GM19043 (cell line): Measurements from ENCODE around the gene RNF41.
A peak's percentile ranks its signal among the peaks of the same experiment; 100 is the strongest.

Experiments used
- ATAC-seq: cut with Tn5 transposase; IDR thresholded peaks from one replicate; pipeline ENCODE4 v1.9.1; 2021; ENCODE audit warnings: low read depth; ENCODE audit not compliant: unreplicated experiment

Gene RNF41

GRCh38 chr12:56244494-56244893 is 22.8 kb upstream of the RNF41 start:
- ATAC-seq = no peak

GRCh38 chr12:56243731-56244181 is 22.0 kb upstream of the RNF41 start:
- ATAC-seq = no peak

DNA sequence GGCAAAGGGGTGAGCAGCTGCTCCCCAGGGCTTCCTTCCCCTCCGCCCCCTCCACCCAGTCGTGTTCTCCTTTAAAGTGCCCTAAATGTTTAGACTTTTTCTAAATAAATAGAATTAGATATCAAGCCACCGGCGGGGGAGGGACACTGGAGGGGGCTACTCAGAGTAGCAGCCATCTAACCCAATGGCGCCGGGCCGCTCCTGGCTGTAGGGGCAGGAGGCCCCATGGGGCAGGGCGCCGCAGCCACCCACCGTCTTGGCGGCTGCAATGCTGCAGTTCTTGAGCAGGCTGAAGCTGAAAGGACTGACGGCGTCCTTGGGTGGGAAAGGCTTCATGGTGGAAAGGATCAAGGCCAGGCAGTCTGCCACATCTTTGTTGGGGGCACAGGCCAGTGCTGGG is 21.3 kb upstream of the RNF41 start:
- ATAC-seq = no peak

DNA sequence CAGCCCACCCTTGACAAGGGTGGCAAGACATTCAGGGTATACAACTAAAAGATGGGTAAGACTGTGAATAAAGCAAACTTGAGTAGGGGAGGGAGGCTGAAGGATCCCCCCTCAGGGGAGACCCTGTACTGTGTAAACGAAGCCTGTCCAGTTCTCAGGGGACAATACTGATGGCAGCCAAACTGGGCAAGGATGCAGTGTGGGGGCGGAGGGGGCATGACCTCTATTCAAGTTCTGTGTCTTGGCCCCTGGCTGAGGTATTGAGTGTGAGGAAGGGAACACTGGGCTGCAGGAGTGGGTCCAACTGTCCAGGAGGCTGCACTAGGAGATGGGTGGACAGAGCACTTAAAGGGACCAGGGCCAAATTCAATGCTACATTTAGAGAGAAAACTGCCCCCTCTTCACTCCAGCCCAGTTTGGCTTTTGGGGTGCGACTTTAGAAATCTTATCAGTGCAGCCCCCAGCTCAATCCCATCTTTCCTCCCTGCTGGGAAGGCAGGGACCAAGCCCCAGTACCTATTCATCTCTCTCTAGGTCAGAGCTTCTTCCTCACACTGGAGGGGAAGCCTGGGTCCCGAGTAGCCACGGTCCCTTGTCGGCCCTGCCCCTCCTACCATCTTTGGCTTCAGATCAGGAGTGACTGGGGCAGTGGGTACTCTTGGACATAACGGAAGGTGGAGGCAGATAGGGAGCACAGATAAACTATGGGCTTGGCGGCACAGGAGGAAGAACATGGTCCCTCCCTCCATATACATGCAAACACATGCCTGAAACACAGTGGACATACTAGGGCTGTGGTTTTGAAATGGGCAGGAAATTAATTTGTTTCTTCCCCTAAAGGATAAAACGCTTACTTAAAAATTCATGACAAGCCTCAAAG is 19.9 kb upstream of the RNF41 start:
- ATAC-seq = no peak

GRCh38 chr12:56237552-56237951 is 15.8 kb upstream of the RNF41 start:
- no peak for ATAC-seq

DNA sequence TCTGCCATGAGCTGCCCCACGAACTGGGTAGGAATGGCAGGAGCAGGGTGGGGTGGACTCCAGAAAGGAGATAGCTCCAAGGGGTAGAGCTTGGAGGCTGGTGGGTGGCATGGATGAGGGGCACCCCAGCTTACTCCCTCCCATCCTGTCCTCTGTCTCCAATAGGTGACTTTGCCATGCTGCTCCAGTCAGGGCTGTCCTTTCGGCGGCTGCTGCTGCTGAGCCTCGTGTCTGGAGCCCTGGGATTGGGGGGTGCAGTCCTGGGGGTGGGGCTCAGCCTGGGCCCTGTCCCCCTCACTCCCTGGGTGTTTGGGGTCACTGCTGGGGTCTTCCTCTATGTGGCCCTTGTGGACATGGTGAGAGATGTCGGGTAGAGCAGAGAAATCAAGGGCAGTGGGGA is 15.3 kb upstream of the RNF41 start:
- ATAC-seq = no peak

GRCh38 chr12:56236091-56236490 is 14.4 kb upstream of the RNF41 start:
- no peak for ATAC-seq

GRCh38 chr12:56234746-56235436 is 13.2 kb upstream of the RNF41 start:
- no peak for ATAC-seq

- no peak for ATAC-seq
These were observed 9.5 kb upstream of the RNF41 start for GRCh38 chr12:56231184-56231582.

DNA sequence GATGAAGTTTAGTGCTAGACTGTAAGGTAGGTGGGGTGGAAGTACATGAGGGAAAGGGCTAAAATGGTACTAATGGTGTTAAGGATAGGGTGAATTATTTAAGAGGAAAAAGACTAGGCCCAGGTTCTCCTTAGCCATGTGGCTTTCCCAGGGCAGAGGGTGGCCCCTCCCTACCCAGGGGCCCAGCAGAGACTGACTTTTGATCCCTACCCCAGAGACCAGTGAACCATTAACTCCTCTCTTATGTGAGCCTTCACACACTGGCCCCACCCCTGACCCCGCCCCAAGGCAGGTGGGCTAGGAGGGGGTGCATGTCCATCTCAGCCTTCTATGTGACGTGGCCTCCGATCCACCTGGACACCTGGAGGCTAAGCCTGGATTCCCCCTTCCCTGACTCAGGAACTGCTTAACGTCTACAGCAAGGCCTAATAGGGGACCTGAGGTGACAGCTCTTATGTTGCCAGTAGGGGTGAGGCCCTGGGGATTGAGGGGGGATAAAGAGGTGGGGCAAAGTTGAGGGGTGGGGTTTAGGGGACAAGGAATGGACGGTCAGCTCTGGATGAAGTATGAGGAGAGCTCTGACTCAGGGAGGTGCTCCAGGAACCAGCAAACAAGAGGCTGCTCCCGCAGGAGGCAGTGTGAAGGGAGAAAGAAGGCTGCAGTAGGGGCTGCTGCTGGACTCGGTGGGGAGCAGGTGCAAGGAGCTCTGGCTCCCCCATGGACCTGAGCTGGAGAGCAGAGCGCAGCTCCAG is 8.9 kb upstream of the RNF41 start:
- no peak for ATAC-seq

DNA sequence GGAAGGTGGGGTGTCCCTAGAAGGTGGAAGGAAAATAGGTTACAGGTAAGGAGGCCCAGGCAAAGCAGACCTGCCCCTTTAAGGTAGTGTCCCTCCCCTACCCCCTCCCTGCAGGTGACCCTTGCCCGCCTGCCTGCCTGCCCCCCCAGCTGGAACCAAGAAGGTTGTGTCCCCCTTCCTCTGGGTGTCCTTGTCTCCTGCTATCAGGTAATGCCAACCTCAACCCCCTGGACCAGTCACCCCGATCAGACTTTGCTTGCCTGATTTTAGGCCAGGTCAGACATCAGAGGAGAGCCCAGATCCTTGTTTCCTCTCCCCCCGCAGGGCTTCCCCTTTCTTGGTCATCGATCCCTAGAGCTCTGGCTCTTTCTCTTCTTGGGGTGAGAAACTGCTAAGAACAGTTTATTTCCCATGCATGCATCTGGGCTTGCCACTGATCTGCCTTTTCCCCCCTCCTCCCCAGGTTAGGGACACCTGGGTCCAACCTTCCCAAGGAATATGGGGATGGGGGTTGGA is 8.3 kb upstream of the RNF41 start, which contains the start of gene SLC39A5:
SLC39A5 (plus strand) TSS at position 136 of the 516 bp plus-strand sequence. CDS start 1,224 bp downstream, outside the sequence.
- ATAC-seq = no peak

DNA sequence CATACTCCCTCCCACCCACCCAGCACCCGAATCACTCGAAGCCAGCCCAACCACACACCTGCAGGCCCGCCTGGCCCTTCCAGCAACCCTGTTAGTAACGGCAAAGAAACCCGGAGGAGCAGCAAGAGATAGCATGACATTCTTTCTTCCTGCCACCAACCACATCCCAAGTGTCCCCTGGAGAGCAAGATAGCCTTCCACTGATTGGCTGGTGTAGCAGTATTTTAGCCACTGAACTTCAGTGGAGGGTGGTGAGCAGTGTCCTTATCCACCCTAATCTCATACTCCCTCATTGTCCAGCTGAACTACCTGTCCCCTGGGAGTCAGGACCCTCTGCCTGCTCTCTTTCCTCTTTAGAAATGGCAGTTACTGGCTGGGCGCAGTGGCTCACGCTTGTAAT is 7.4 kb upstream of the RNF41 start:
- ATAC-seq = no peak

- ATAC-seq = no peak
These were observed 3.2 kb upstream of the RNF41 start for GRCh38 chr12:56224954-56225353.

DNA sequence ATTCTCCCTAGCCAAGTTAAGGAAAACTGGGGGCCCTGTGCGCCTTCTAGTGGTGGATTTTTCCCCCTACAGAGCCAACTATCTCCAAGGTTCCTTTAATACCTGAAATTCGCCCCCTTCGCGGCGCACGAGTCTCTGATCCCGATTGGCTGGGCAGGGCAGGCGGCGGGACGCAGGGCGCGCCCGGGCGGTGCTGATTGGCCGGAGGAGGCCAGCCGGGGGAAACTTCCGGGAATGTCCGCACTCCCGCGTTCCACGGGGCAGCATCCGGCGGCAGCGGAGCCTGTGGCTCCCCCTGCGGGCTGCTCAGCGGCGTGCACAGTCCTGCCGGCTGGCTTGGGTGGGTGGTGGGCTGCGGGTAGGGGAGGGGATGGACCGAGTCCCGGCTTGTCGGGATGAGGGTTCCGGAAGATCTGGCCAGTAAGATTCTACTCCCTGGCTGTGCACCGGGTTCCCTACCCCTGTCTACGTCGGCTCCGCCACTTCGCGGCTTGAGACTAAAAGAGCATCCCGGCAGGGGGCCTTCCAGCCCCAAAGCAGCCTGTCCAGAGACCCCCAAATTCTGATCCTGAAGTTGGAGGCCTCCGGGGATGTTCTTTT is 2.5 kb upstream of the RNF41 start, which contains the start of gene NABP2:
NABP2 (plus strand) TSS at position 241 of the 600 bp plus-strand sequence. CDS start 515 bp downstream, outside the sequence.
- peak; percentile 68 for ATAC-seq

- ATAC-seq = no peak
These were observed 1.9 kb upstream of the RNF41 start for GRCh38 chr12:56223571-56224101.

DNA sequence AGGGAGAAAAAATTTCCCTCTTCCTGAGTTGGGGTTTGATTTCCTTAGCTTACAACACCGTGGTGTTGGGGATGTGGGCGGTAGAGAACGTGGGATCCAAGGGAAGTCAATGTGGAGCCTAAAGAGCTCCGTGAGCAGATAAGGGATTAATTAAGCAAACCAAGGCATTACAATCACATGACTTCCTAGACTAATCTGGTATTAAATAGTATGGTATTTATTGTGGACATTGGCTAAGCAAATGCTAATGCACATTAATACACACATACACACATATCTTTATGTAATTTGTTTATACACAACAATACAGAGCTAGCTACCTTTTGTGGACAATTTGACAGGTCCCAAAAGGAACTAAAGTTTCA is 791 bp upstream of the RNF41 start:
- no peak for ATAC-seq

DNA sequence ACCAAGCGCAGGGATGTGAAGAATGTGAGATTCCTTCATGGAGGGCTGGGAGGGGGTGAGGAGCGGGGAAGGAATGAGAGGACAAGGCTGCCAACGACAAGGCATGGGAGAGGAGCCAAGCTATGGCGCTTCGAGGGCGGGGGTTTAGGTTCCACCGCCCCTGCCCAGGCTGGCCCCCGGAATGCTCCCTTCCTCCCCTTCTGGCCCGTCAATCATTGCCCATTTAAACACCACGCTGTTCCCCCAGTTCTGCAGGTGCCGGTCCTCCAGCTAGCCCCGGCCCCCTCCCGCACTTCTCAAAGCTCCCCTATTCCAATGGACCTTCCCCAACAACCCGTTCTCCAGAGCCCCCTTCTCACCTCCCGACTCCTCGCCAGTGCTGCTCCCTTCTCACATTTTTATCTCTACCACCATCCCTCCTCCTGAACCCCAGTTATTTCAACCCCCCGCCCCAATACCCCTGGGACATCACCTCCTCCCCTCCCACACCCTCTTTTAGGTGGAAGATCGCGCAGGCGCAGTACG is 428 bp downstream of the RNF41 start:
- ATAC-seq = peak; percentile 10

DNA sequence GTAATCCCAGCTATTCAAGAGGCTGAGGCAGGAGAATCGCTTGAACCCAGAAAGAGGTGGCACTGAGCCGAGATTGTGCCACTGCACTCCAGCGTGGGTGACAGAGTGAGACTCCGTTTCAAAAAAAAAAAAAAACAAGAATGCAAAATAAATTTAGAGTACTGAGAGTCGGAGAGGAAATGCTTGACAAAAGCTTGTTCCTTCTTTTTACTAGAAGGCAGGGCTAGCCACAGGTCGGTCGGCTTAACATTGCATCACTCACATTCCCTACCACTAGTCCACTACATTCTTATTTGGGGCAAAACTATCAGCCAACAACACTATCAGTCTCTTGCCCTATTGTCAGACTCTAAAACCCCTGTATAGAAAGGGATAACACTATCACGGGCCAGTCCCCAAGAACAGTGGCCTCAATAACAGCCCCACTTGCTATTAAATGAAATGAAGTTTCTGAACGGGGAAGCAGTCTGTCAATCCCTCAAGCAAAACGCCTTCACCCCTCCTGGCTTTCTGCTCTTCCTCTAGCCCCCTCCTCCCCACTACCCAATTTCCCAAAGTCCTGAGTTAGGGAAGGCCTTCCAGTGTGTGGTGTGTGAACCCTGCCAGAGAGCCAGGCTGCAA is 1.0 kb downstream of the RNF41 start:
- no peak for ATAC-seq

GRCh38 chr12:56219840-56220239 is 1.9 kb downstream of the RNF41 start:
- no peak for ATAC-seq
